WTC11 (cell line): Measurements from ENCODE around the gene ARSA. TPM values are rescaled to one million over a fixed set of nuclear protein-coding genes. Genes with fewer than 3 reads are reported as not detected.

Experiments
- ATAC-seq: fragments of 200-7000 bp; cut with Tn5 transposase; 2 replicates; pipeline ENCODE4 v1.10.0; 2021; ENCODE audit warnings: mild to moderate bottlenecking, moderate library complexity
- CTCF ChIA-PET: fragments of 300-600 bp; sonication (Branson Sonifier 250); formaldehyde crosslinking; loops from one replicate; lab custom pipeline; 2021; ENCODE audit warnings: antibody characterized with exemption; lab: Charles Lee
- POLR2A ChIA-PET: fragments of 350-600 bp; sonication (Branson Sonifier 250); formaldehyde crosslinking; loops from one replicate; lab custom pipeline; 2021; ENCODE audit warnings: antibody characterized with exemption; lab: Charles Lee
- DNase-seq: peaks from one replicate; pipeline ENCODE4 v3.0.0; 2021; ENCODE audit warnings: low spot score
- H3K27ac Mint-ChIP-seq: 2 replicates; pipeline ENCODE4 v1.8.0; 2021; ENCODE audit warnings: mixed read lengths
- H3K27me3 Mint-ChIP-seq: 2 replicates; pipeline ENCODE4 v1.8.0; 2021; ENCODE audit warnings: low read depth, mild to moderate bottlenecking, moderate library complexity, mixed read lengths
- H3K36me3 Mint-ChIP-seq: 2 replicates; pipeline ENCODE4 v1.8.0; 2021; ENCODE audit warnings: mixed read lengths
- H3K4me1 Mint-ChIP-seq: 2 replicates; pipeline ENCODE4 v1.8.0; 2022; ENCODE audit warnings: mixed read lengths
- H3K4me3 Mint-ChIP-seq: 2 replicates; pipeline ENCODE4 v1.8.0; 2021; ENCODE audit warnings: mild to moderate bottlenecking, moderate library complexity, mixed read lengths
- H3K9me3 Mint-ChIP-seq: 2 replicates; pipeline ENCODE4 v1.8.0; 2021; ENCODE audit warnings: mixed read lengths
- CREB1 ChIP-seq: sonication (generic); formaldehyde crosslinking; IDR thresholded peaks from 2 replicates; pipeline ENCODE4 v1.8.0; 2023; ENCODE audit warnings: mild to moderate bottlenecking, missing genetic modification reagents
- CREM ChIP-seq: sonication (generic); formaldehyde crosslinking; IDR thresholded peaks from 2 replicates; pipeline ENCODE4 v1.8.1; 2022; ENCODE audit warnings: mild to moderate bottlenecking, missing genetic modification reagents, moderate library complexity
- EMX1 ChIP-seq: fragments of 250-450 bp; sonication (Bioruptor Pico); IDR thresholded peaks from 2 replicates; pipeline ENCODE4 v1.8.0; 2021; ENCODE audit warnings: mild to moderate bottlenecking
- GRHL2 ChIP-seq: fragments of 250-450 bp; sonication (Bioruptor Pico); IDR thresholded peaks from 2 replicates; pipeline ENCODE4 v1.8.0; 2022; ENCODE audit warnings: mild to moderate bottlenecking, moderate library complexity; ENCODE audit not compliant: insufficient replicate concordance, severe bottlenecking
- GTF2I ChIP-seq: fragments of 250-450 bp; sonication (Bioruptor Pico); conservative IDR thresholded peaks from 2 replicates; pipeline ENCODE4 v1.4.0; 2021; ENCODE audit warnings: mild to moderate bottlenecking
- JAZF1 ChIP-seq: fragments of 250-450 bp; sonication (Bioruptor Pico); IDR thresholded peaks from 2 replicates; pipeline ENCODE4 v1.9.0; 2021; ENCODE audit warnings: moderate library complexity, mild to moderate bottlenecking, inconsistent platforms
- KAT7 ChIP-seq: sonication (generic); formaldehyde crosslinking; IDR thresholded peaks from 2 replicates; pipeline ENCODE4 v1.8.1; 2023; ENCODE audit warnings: missing genetic modification reagents, mild to moderate bottlenecking, borderline replicate concordance
- NR3C1 ChIP-seq: sonication (generic); formaldehyde crosslinking; conservative IDR thresholded peaks from 2 replicates; pipeline ENCODE4 v1.8.1; 2023; ENCODE audit warnings: low read depth, mild to moderate bottlenecking, missing genetic modification reagents
- OVOL2 ChIP-seq: fragments of 250-450 bp; sonication (Bioruptor Pico); IDR thresholded peaks from 2 replicates; pipeline ENCODE4 v1.9.0; 2021; ENCODE audit warnings: mild to moderate bottlenecking, borderline replicate concordance
- PRRX2 ChIP-seq: fragments of 250-450 bp; sonication (Bioruptor Pico); IDR thresholded peaks from 2 replicates; pipeline ENCODE4 v1.8.0; 2021; ENCODE audit warnings: mild to moderate bottlenecking
- TCF7 ChIP-seq: sonication (generic); formaldehyde crosslinking; IDR thresholded peaks from 2 replicates; pipeline ENCODE4 v1.8.0; 2022; ENCODE audit warnings: mild to moderate bottlenecking, low read depth, missing genetic modification reagents, moderate library complexity
- ZNF671 ChIP-seq: fragments of 250-450 bp; sonication (Bioruptor Pico); IDR thresholded peaks from 2 replicates; pipeline ENCODE4 v1.8.0; 2021; ENCODE audit warnings: mild to moderate bottlenecking
- total RNA-seq: library from RNA; stranded (reverse); gene quantifications from 3 replicates; pipeline ENCODE4 v1.2.3, GENCODE V29; 2021
- TF ChIP-seq, protein P1 (sequence below): fragments of 250-450 bp; sonication (Bioruptor Pico); IDR thresholded peaks from 2 replicates; pipeline ENCODE4 v1.9.0; 2021; ENCODE audit warnings: mild to moderate bottlenecking
- TF ChIP-seq, protein P2 (sequence below): fragments of 250-450 bp; sonication (Bioruptor Pico); IDR thresholded peaks from 2 replicates; pipeline ENCODE4 v1.9.0; 2021; ENCODE audit warnings: mild to moderate bottlenecking
- TF ChIP-seq, protein P3 (sequence below): sonication (generic); formaldehyde crosslinking; IDR thresholded peaks from 2 replicates; pipeline ENCODE4 v1.8.0; 2022; ENCODE audit warnings: mild to moderate bottlenecking, missing genetic modification reagents
- TF ChIP-seq, protein P4 (sequence below): sonication (generic); formaldehyde crosslinking; IDR thresholded peaks from 2 replicates; pipeline ENCODE4 v1.8.1; 2023; ENCODE audit warnings: mild to moderate bottlenecking, missing genetic modification reagents, moderate library complexity
- TF ChIP-seq, protein P5 (sequence below): sonication (generic); formaldehyde crosslinking; IDR thresholded peaks from 2 replicates; pipeline ENCODE4 v1.8.0; 2023; ENCODE audit warnings: missing genetic modification reagents, mild to moderate bottlenecking, borderline replicate concordance
- TF ChIP-seq, protein P6 (sequence below): sonication (generic); formaldehyde crosslinking; IDR thresholded peaks from 2 replicates; pipeline ENCODE4 v1.8.0; 2022; ENCODE audit warnings: mild to moderate bottlenecking, missing genetic modification reagents
- TF ChIP-seq, protein P7 (sequence below): fragments of 250-450 bp; sonication (Bioruptor Pico); IDR thresholded peaks from 2 replicates; pipeline ENCODE4 v2.1.2; 2022; ENCODE audit warnings: mild to moderate bottlenecking, moderate library complexity

Gene ARSA
- total RNA-seq, 1 experiment from 2014 or later = 18.8 TPM

DNA sequence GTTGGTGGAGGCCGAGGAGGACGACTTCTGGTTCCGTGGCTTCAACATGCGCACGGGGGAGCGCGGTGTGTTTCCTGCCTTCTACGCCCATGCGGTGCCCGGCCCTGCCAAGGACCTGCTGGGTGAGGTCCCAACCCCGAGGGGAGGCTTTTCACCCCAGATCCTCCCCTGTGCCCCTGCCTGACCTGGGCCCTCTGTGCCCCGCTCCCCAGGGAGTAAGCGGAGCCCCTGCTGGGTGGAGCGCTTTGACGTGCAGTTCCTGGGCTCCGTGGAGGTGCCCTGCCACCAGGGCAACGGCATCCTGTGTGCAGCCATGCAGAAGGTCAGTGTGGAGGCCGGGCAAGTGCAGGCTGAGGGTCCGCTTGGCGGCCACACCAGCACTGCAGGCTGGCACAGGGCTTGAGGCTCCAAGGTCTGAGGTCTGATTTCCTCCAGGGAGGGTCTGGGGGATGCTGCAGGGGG lies 22.3 kb downstream of the ARSA start:
- peaks cover 8% of the 10 kb centered on the region; the same call in 1 of the 2 replicates for H3K4me1 Mint-ChIP-seq
- H3K27me3 Mint-ChIP-seq = peaks cover 30% of the 10 kb centered on the region
- ChIA-PET CTCF (interaction anchor here (1.2 to 1.5 kb wide), 2 partner anchors 18 to 94 kb away, joined by 3 to 6 read pairs; no protein-coding TSS in a partner anchor), POLR2A (interaction anchor here (0.6 kb wide), 1 partner anchor 15 kb away, joined by 3 read pairs; no protein-coding TSS in a partner anchor)
- no peaks in the 10 kb centered on the region for H3K36me3 Mint-ChIP-seq
- H3K4me3 Mint-ChIP-seq = no peak overlapping the region
- DNase-seq = no peak
- H3K9me3 Mint-ChIP-seq = no peaks in the 10 kb centered on the region
- H3K27ac Mint-ChIP-seq = no peak overlapping the region
- ATAC-seq = no peak
- TF ChIP-seq OVOL2 (CRISPR knock-in tag) = no peak
- TF ChIP-seq CREM (CRISPR knock-in tag) = no peak
- TF ChIP-seq, protein P1, sequence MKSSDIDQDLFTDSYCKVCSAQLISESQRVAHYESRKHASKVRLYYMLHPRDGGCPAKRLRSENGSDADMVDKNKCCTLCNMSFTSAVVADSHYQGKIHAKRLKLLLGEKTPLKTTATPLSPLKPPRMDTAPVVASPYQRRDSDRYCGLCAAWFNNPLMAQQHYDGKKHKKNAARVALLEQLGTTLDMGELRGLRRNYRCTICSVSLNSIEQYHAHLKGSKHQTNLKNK = no peak
- TF ChIP-seq CREB1 = no peak
- TF ChIP-seq TCF7 (CRISPR knock-in tag) = no peak
- TF ChIP-seq, protein P2, sequence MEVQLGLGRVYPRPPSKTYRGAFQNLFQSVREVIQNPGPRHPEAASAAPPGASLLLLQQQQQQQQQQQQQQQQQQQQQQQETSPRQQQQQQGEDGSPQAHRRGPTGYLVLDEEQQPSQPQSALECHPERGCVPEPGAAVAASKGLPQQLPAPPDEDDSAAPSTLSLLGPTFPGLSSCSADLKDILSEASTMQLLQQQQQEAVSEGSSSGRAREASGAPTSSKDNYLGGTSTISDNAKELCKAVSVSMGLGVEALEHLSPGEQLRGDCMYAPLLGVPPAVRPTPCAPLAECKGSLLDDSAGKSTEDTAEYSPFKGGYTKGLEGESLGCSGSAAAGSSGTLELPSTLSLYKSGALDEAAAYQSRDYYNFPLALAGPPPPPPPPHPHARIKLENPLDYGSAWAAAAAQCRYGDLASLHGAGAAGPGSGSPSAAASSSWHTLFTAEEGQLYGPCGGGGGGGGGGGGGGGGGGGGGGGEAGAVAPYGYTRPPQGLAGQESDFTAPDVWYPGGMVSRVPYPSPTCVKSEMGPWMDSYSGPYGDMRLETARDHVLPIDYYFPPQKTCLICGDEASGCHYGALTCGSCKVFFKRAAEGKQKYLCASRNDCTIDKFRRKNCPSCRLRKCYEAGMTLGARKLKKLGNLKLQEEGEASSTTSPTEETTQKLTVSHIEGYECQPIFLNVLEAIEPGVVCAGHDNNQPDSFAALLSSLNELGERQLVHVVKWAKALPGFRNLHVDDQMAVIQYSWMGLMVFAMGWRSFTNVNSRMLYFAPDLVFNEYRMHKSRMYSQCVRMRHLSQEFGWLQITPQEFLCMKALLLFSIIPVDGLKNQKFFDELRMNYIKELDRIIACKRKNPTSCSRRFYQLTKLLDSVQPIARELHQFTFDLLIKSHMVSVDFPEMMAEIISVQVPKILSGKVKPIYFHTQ (CRISPR knock-in tag) = no peak
- TF ChIP-seq, protein P3, sequence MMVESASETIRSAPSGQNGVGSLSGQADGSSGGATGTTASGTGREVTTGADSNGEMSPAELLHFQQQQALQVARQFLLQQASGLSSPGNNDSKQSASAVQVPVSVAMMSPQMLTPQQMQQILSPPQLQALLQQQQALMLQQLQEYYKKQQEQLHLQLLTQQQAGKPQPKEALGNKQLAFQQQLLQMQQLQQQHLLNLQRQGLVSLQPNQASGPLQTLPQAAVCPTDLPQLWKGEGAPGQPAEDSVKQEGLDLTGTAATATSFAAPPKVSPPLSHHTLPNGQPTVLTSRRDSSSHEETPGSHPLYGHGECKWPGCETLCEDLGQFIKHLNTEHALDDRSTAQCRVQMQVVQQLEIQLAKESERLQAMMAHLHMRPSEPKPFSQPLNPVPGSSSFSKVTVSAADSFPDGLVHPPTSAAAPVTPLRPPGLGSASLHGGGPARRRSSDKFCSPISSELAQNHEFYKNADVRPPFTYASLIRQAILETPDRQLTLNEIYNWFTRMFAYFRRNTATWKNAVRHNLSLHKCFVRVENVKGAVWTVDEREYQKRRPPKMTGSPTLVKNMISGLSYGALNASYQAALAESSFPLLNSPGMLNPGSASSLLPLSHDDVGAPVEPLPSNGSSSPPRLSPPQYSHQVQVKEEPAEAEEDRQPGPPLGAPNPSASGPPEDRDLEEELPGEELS (CRISPR knock-in tag) = no peak
- no peak for TF ChIP-seq EMX1 (CRISPR knock-in tag)
- no peak for TF ChIP-seq JAZF1
- no peak for TF ChIP-seq NR3C1 (CRISPR knock-in tag)
- TF ChIP-seq, protein P4, sequence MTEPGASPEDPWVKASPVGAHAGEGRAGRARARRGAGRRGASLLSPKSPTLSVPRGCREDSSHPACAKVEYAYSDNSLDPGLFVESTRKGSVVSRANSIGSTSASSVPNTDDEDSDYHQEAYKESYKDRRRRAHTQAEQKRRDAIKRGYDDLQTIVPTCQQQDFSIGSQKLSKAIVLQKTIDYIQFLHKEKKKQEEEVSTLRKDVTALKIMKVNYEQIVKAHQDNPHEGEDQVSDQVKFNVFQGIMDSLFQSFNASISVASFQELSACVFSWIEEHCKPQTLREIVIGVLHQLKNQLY (CRISPR knock-in tag) = no peak
- TF ChIP-seq PRRX2 (CRISPR knock-in tag) = no peak
- no peak for TF ChIP-seq GRHL2 (CRISPR knock-in tag)
- TF ChIP-seq, protein P5, sequence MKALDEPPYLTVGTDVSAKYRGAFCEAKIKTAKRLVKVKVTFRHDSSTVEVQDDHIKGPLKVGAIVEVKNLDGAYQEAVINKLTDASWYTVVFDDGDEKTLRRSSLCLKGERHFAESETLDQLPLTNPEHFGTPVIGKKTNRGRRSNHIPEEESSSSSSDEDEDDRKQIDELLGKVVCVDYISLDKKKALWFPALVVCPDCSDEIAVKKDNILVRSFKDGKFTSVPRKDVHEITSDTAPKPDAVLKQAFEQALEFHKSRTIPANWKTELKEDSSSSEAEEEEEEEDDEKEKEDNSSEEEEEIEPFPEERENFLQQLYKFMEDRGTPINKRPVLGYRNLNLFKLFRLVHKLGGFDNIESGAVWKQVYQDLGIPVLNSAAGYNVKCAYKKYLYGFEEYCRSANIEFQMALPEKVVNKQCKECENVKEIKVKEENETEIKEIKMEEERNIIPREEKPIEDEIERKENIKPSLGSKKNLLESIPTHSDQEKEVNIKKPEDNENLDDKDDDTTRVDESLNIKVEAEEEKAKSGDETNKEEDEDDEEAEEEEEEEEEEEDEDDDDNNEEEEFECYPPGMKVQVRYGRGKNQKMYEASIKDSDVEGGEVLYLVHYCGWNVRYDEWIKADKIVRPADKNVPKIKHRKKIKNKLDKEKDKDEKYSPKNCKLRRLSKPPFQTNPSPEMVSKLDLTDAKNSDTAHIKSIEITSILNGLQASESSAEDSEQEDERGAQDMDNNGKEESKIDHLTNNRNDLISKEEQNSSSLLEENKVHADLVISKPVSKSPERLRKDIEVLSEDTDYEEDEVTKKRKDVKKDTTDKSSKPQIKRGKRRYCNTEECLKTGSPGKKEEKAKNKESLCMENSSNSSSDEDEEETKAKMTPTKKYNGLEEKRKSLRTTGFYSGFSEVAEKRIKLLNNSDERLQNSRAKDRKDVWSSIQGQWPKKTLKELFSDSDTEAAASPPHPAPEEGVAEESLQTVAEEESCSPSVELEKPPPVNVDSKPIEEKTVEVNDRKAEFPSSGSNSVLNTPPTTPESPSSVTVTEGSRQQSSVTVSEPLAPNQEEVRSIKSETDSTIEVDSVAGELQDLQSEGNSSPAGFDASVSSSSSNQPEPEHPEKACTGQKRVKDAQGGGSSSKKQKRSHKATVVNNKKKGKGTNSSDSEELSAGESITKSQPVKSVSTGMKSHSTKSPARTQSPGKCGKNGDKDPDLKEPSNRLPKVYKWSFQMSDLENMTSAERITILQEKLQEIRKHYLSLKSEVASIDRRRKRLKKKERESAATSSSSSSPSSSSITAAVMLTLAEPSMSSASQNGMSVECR (CRISPR knock-in tag) = no peak
- TF ChIP-seq GTF2I (CRISPR knock-in tag) = no peak
- no peak for TF ChIP-seq KAT7 (CRISPR knock-in tag)
- no peak for TF ChIP-seq ZNF671 (CRISPR knock-in tag)
- TF ChIP-seq, protein P6, sequence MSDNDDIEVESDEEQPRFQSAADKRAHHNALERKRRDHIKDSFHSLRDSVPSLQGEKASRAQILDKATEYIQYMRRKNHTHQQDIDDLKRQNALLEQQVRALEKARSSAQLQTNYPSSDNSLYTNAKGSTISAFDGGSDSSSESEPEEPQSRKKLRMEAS (CRISPR knock-in tag) = no peak
- TF ChIP-seq, protein P7, sequence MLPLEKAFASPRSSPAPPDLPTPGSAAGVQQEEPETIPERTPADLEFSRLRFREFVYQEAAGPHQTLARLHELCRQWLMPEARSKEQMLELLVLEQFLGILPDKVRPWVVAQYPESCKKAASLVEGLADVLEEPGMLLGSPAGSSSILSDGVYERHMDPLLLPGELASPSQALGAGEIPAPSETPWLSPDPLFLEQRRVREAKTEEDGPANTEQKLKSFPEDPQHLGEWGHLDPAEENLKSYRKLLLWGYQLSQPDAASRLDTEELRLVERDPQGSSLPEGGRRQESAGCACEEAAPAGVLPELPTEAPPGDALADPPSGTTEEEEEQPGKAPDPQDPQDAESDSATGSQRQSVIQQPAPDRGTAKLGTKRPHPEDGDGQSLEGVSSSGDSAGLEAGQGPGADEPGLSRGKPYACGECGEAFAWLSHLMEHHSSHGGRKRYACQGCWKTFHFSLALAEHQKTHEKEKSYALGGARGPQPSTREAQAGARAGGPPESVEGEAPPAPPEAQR (CRISPR knock-in tag) = no peak
